ENCODE results near the gene ZNF644.

The ZNF644 gene

GRCh38 chr1:90963651-90964050 lies 58.2 kb downstream of the ZNF644 start:
- H3K27ac ChIP-seq: no peak overlapping the region

GRCh38 chr1:90963236-90963635 lies 58.6 kb downstream of the ZNF644 start:
- H3K27ac ChIP-seq: no peak overlapping the region
- TF ChIP-seq CTCF (IDR thresholded peaks at IDR 0.05) (no peak), ZFX (IDR thresholded peaks at IDR 0.05; ENCODE audit: borderline replicate concordance) (no peak)

More at GRCh38 chr1:90963651-90964050, 58.2 kb downstream of the ZNF644 start:
- no peak for TF ChIP-seq ZFX (IDR thresholded peaks at IDR 0.05; ENCODE audit: borderline replicate concordance)
- TF ChIP-seq CTCF (IDR thresholded peaks at IDR 0.05): no peak

- H3K27ac ChIP-seq: no peak overlapping the region
- no peak for TF ChIP-seq CTCF (IDR thresholded peaks at IDR 0.05)
- TF ChIP-seq ZFX (IDR thresholded peaks at IDR 0.05; ENCODE audit: borderline replicate concordance): no peak
Measured at GRCh38 chr1:90959352-90960206, 62.3 kb downstream of the ZNF644 start.

- H3K27ac ChIP-seq: no peak overlapping the region
- TF ChIP-seq CTCF (IDR thresholded peaks at IDR 0.05) (no peak), ZFX (IDR thresholded peaks at IDR 0.05; ENCODE audit: borderline replicate concordance) (no peak)
Measured at GRCh38 chr1:90957497-90957896, 64.3 kb downstream of the ZNF644 start.

- no peak for TF ChIP-seq CTCF (IDR thresholded peaks at IDR 0.05)
- TF ChIP-seq ZFX (IDR thresholded peaks at IDR 0.05; ENCODE audit: borderline replicate concordance): no peak
- H3K27ac ChIP-seq: no peak overlapping the region
Measured at GRCh38 chr1:90955769-90956168, 66.1 kb downstream of the ZNF644 start.

- no peak overlapping the region for H3K27ac ChIP-seq
- no peak for TF ChIP-seq ZFX (IDR thresholded peaks at IDR 0.05; ENCODE audit: borderline replicate concordance)
Measured at GRCh38 chr1:90952906-90953305, 68.9 kb downstream of the ZNF644 start.

GRCh38 chr1:90951009-90951408 lies 70.8 kb downstream of the ZNF644 start:
- TF ChIP-seq ZFX (IDR thresholded peaks at IDR 0.05; ENCODE audit: borderline replicate concordance): no peak
- no peak for TF ChIP-seq CTCF (IDR thresholded peaks at IDR 0.05)
- H3K27ac ChIP-seq: no peak overlapping the region

All from 22Rv1 (cell line).